Esophagus muscularis mucosa (tissue), 4 donors: Measurements from ENCODE around the gene TUT1. TPM values are rescaled to one million over a fixed set of nuclear protein-coding genes. Genes with fewer than 3 reads are reported as not detected.

Source experiments
- DNase-seq: peaks from one replicate; pipeline ENCODE4 v3.0.0-alpha.2; 2017; ENCODE audit errors: extremely low spot score
- H3K27ac ChIP-seq, 4 donors: fragments of 200-600 bp; sonication (generic); replicated peaks in 1 of 4; 1 replicate in 3 of 4; 2 replicates in 1 of 4; pipeline ENCODE4 v1.5.1; 2016 to 2019; ENCODE audit warnings: mild to moderate bottlenecking in 1 of 4
- H3K27me3 ChIP-seq, 4 donors: fragments of 200-600 bp; sonication (generic); one replicate each; pipeline versions ENCODE4 v1.5.1 to v1.6.0; 2016 to 2019
- H3K36me3 ChIP-seq, 4 donors: fragments of 200-600 bp; sonication (generic); one replicate each; pipeline ENCODE4 v1.5.1; 2016 to 2019
- H3K4me1 ChIP-seq, 4 donors: fragments of 200-600 bp; sonication (generic); one replicate each; pipeline ENCODE4 v1.5.1; 2016 to 2019
- H3K4me3 ChIP-seq, 4 donors: fragments of 200-600 bp; sonication (generic); 1 replicate in 2 of 4; 2 replicates in 2 of 4; pipeline ENCODE4 v1.5.1; 2016 to 2019; ENCODE audit warnings: mild to moderate bottlenecking in 4 of 4, moderate library complexity in 1 of 4
- H3K9me3 ChIP-seq, 4 donors: fragments of 200-600 bp; sonication (generic); 1 replicate in 3 of 4; 2 replicates in 1 of 4; pipeline ENCODE4 v1.5.1; 2016 to 2019
- EP300 ChIP-seq: sonication (generic); formaldehyde crosslinking; IDR thresholded peaks from one replicate; pipeline ENCODE4 v1.6.1; 2017; ENCODE audit warnings: antibody characterized with exemption
- POLR2A ChIP-seq: fragments of 450-650 bp; IDR thresholded peaks from one replicate; pipeline ENCODE4 v1.6.1; 2017; ENCODE audit warnings: antibody characterized with exemption, moderate library complexity, mild to moderate bottlenecking, low read depth
- POLR2AphosphoS5 ChIP-seq, 2 donors: sonication (generic); formaldehyde crosslinking; IDR thresholded peaks; one replicate each; pipeline ENCODE4 v1.6.1; 2017; ENCODE audit warnings: antibody characterized with exemption in 2 of 2
- WGBS: methylation state at CpG from one replicate; pipeline ENCODE4 v1.1.5; 2018; 5-methylcytosine and 5-hydroxymethylcytosine counted together
- intact Hi-C: fragments of 100-400 bp; cut with DNase I; formaldehyde crosslinking; loops from one replicate; pipeline ENCODE4 v1.15.1; 2023
- total RNA-seq, 4 donors: library from RNA; depleted of rRNA; stranded (reverse); fragments of >200 nt; gene quantifications; one replicate each; pipeline versions ENCODE4 v1.1.0 to v1.2.1, GENCODE V29; 2016
- TF ChIP-seq, protein P1 (sequence below), 3 experiments: fragments of 200-600 bp in 2 of 3; fragments of 450-650 bp in 1 of 3; sonication (generic) in 2 of 3; IDR thresholded peaks; one replicate each; pipeline ENCODE4 v1.5.1; 2017 to 2019; ENCODE audit warnings: antibody characterized with exemption in 3 of 3, mild to moderate bottlenecking in 2 of 3, moderate library complexity in 1 of 3

TUT1 gene
- total RNA-seq, 4 donors from 2014 or later, result 4.2 to 8.0 (median 6.0) TPM

DNA sequence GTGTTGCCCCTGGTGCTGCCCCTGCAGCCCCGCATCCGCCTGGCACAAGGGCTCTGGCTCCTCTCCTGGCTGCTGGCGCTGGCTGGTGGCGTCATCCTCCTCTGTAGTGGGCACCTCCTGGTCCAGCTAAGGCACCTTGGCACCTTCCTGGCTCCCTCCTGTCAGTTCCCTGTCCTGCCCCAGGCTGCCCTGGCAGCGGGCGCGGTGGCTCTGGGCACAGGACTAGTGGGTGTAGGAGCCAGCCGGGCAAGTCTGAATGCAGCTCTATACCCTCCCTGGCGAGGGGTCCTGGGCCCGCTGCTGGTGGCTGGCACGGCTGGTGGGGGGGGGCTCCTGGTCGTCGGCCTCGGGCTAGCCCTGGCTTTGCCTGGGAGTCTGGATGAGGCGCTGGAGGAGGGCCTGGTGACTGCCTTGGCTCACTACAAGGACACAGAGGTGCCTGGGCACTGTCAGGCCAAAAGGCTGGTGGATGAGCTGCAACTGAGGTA lies 22.0 kb upstream of the TUT1 start:
- no peak for DNase-seq
- H3K27ac ChIP-seq, result peak overlapping the region; percentile 91 to 99 (median 96)
- H3K4me1 ChIP-seq, result peaks cover 24 to 45% (median 33%) of the 10 kb centered on the region in 4 donors
- no peak for TF ChIP-seq EP300
- TF ChIP-seq, protein P1, sequence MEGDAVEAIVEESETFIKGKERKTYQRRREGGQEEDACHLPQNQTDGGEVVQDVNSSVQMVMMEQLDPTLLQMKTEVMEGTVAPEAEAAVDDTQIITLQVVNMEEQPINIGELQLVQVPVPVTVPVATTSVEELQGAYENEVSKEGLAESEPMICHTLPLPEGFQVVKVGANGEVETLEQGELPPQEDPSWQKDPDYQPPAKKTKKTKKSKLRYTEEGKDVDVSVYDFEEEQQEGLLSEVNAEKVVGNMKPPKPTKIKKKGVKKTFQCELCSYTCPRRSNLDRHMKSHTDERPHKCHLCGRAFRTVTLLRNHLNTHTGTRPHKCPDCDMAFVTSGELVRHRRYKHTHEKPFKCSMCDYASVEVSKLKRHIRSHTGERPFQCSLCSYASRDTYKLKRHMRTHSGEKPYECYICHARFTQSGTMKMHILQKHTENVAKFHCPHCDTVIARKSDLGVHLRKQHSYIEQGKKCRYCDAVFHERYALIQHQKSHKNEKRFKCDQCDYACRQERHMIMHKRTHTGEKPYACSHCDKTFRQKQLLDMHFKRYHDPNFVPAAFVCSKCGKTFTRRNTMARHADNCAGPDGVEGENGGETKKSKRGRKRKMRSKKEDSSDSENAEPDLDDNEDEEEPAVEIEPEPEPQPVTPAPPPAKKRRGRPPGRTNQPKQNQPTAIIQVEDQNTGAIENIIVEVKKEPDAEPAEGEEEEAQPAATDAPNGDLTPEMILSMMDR (IDR thresholded peaks at IDR 0.05), result no peak
- no peak for TF ChIP-seq POLR2AphosphoS5 (IDR thresholded peaks at IDR 0.05)
- TF ChIP-seq POLR2A, result no peak
- no CpG with 5 or more reads among the region's 15 CpGs for WGBS
- H3K9me3 ChIP-seq, result no peaks in the 10 kb centered on the region
- peaks cover 5 to 63% (median 50%) of the 10 kb centered on the region in 4 donors for H3K36me3 ChIP-seq
- no peaks in the 10 kb centered on the region for H3K27me3 ChIP-seq
- H3K4me3 ChIP-seq, result peak overlapping the region; percentile 70 to 97 (median 83)
- intact Hi-C loops, result no loop called here

DNA sequence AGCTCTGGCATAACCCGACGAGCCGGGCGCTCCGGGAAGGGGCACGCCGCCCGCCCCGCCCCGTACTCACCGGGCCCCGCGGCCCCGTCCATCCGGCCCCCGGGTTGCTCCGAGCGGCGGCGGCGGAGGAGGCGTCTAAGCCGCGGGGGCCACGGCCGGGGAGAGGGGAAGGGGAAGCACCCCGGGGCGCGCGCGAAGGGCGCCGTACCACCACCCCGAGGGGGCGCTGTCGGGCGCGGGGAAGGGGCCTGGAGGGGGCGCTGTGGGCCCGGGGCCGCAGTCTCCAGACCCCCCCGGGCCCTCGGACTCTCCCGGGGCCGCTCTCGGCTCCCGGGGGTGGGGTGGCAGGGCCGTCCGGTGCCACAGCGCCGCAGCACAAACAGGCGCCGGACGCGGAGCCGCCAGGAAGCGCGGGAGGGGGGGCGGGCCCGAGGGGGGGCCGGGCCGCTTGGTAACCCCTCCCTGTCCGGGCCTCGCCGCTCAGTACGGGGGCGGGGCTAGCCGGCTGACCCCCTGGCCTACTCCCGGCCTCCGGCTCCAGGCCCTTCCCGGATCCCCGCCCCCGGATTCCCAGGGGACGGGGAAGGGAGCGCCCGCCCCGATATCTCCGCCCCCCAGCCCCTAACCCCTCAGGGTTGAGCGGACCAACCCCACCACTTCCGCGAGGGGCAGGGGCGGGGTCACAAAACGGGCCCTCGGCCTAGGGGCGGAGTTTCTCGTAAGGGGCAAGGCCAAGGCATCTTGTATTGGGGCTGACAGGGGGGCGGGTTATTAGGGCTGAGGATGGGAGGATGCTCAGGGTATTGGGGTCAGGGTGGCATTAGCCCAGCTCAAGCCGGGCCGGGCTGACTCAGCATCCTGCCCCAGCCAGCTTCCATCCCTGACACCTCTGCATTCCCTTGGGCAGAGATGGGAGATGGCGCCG lies 21.3 kb upstream of the TUT1 start, which contains the start of the genes EML3 and ROM1:
Gene EML3 (minus strand): TSS at position 410 of the 925 bp plus-strand sequence. CDS start 318 bp downstream, at position 92.
Gene ROM1 (plus strand): TSS at position 892 of the 925 bp plus-strand sequence. CDS start 25 bp downstream, at position 917.
- Histone ChIP-seq H3K9me3 (no peaks in the 10 kb centered on the region), H3K4me3 (peak within 1 kb of the TSS; percentile 70 to 97 (median 83)), H3K27ac (peak within 1 kb of the TSS; percentile 91 to 99 (median 96)), H3K27me3 (no peaks in the 10 kb centered on the region), H3K4me1 (peaks cover 24 to 48% (median 37%) of the 10 kb centered on the region in 4 donors), H3K36me3 (peaks cover 5 to 67% (median 57%) of the 10 kb centered on the region in 4 donors)
- intact Hi-C loops, result no loop called here
- 0% methylated on average over 1 of the region's 91 CpGs for WGBS
- TF ChIP-seq POLR2A, result no peak
- TF ChIP-seq POLR2AphosphoS5 (IDR thresholded peaks at IDR 0.05), result peak; percentile 52
- TF ChIP-seq, protein P1 (IDR thresholded peaks at IDR 0.05), result peak; percentile 92 to 96 (median 92)
- peak; percentile 98 for DNase-seq

DNA sequence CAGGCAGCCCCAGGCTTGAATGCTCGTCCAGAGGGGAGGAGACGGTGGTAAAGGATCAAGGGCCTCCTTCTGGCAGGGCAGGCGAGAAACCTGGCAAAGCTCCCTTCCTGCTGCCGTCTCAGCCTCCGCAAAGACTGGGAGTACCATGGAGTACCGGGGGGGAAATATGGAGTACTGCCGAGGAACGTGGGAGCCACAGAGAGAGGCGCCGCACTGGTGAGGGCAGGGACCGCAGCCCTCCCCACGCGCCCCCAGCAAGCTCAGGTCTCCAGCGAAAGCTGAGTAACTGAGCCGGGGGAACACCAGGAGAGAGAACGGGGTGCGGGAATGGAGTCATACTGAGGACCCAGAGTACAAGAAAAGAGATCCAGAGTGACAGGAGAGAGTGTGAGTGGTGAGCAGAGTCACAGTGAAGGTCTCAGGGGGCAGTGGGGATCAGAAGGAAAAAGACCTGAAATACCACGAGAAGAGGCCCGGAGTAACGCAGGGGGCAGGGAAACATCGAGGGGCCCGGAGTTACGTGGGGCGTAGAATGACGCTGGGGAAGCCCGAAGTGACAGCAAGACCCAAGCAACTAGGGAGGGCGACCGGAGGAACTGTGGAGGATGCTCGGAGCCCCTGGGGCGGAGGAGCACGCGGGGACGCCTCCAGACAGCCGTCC lies 20.5 kb upstream of the TUT1 start:
- peak in 1 of 2 donors; percentile 13 for TF ChIP-seq POLR2AphosphoS5 (IDR thresholded peaks at IDR 0.05)
- no peak for TF ChIP-seq EP300
- TF ChIP-seq, protein P1 (IDR thresholded peaks at IDR 0.05), result no peak
- peaks cover 4 to 67% (median 56%) of the 10 kb centered on the region in 4 donors for H3K36me3 ChIP-seq
- H3K4me1 ChIP-seq, result peaks cover 24 to 48% (median 37%) of the 10 kb centered on the region in 4 donors
- no peak for DNase-seq
- no peaks in the 10 kb centered on the region for H3K27me3 ChIP-seq
- H3K4me3 ChIP-seq, result peak overlapping the region; percentile 70 to 97 (median 83)
- H3K27ac ChIP-seq, result peak overlapping the region; percentile 91 to 99 (median 96)
- intact Hi-C loops, result no loop called here
- 0% methylated on average over 29 of the region's 34 CpGs for WGBS
- no peaks in the 10 kb centered on the region for H3K9me3 ChIP-seq

DNA sequence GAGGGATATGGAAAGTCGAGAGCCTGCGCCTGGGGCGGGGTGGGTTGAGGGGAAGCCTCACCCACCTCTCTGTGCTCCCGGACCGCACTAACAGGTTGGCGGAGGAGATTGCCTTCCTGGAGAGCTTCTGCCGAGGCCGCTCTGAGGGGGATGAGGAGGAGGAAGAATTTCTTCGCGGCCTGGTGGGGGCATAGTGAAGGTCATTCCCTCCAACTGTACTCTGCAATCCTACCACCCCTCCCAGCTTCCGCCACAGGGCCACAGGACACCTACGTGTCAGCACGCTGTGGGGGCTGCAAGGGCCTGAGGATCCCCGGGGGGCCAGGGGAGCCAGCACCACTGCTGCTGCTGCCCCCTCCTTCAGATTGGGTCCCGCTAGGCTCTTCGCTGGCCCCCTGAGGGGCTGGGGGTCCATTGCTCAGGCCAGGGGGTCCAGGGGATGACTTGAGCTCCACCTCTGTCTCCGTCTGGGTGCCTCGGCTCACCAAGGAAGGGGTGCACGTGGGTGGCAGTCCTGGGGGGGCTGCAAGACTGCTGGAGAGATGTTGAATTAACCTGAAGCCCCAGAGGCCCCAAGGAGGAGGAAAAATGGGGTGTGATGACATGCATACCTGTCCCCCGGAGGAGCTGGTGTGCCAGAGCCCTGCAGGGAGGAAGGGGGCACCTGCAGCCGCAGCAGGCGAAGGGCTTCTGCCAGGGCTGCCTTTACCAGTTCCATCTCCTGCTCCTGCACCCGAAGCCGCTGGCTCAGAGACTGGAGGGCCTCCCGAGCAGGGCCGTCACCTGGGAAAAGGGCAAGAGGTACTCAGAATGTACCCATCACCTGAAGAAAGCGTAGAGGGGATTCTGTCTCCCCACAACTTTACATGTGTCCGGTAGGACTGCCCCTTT lies 19.7 kb upstream of the TUT1 start:
- peak overlapping the region; percentile 70 to 97 (median 83) for H3K4me3 ChIP-seq
- intact Hi-C loops, result no loop called here

More for the DNA sequence above, 19.7 kb upstream of the TUT1 start:
- Histone ChIP-seq H3K27ac (peak overlapping the region; percentile 91 to 99 (median 96)), H3K4me1 (peaks cover 24 to 48% (median 37%) of the 10 kb centered on the region in 4 donors), H3K36me3 (peaks cover 5 to 68% (median 53%) of the 10 kb centered on the region in 4 donors), H3K27me3 (no peaks in the 10 kb centered on the region), H3K9me3 (no peaks in the 10 kb centered on the region)
- no peak for DNase-seq
- WGBS, result 65% methylated on average over 21 of the region's 28 CpGs
- TF ChIP-seq, protein P1 (IDR thresholded peaks at IDR 0.05), result no peak
- no peak for TF ChIP-seq POLR2AphosphoS5 (IDR thresholded peaks at IDR 0.05)
- no peak for TF ChIP-seq POLR2A
- TF ChIP-seq EP300, result no peak
